ENCODE results near the gene SCFD1.

DNA sequence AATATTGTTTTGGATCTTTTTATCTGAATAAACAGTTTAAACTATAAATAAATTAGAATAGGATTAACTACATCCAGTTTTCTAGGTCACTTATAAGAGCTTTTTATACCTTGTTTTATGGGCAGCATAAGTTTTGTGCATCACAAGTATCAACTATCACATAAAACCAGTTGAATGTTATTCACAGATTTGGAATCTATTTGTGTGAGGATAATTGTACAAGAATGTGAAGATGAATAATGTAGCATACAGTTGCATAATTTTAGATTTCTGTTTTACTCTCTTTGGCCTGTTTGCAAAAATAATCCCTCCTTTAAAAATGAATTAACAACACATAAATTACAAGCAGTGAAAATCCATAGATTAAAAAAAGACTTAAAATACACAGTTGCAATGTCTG lies 88.8 kb downstream of the SCFD1 start:
- TF ChIP-seq, protein P1, sequence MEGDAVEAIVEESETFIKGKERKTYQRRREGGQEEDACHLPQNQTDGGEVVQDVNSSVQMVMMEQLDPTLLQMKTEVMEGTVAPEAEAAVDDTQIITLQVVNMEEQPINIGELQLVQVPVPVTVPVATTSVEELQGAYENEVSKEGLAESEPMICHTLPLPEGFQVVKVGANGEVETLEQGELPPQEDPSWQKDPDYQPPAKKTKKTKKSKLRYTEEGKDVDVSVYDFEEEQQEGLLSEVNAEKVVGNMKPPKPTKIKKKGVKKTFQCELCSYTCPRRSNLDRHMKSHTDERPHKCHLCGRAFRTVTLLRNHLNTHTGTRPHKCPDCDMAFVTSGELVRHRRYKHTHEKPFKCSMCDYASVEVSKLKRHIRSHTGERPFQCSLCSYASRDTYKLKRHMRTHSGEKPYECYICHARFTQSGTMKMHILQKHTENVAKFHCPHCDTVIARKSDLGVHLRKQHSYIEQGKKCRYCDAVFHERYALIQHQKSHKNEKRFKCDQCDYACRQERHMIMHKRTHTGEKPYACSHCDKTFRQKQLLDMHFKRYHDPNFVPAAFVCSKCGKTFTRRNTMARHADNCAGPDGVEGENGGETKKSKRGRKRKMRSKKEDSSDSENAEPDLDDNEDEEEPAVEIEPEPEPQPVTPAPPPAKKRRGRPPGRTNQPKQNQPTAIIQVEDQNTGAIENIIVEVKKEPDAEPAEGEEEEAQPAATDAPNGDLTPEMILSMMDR (IDR thresholded peaks at IDR 0.05; ENCODE audit: low read length) = no peak
- TF ChIP-seq EZH2phosphoT487 (IDR thresholded peaks at IDR 0.05; ENCODE audit: low read length) = no peak
- TF ChIP-seq EZH2 (optimal IDR thresholded peaks at IDR 0.05; ENCODE audit: low read depth, low read length) = no peak
